IMR-90 (cell line): ENCODE data around the gene THAP5. TPM values are rescaled to one million over a fixed set of nuclear protein-coding genes. Genes with fewer than 3 reads are reported as not detected.

Source experiments
- ATAC-seq: fragments of 200-7000 bp; cut with Tn5 transposase; 2 replicates; pipeline ENCODE4 v1.9.1; 2020; ENCODE audit warnings: low read depth, mild to moderate bottlenecking, moderate library complexity
- BruUV-seq: library from RNA; stranded (reverse); fragments of 400-500 nt; replicated peaks from 2 replicates; lab custom pipeline; 2021; lab: Mats Ljungman, UMichigan
- CTCF ChIA-PET: fragments of 300-600 bp; formaldehyde crosslinking; extraction: SDS; loops from one replicate; lab custom pipeline; 2021; ENCODE audit warnings: antibody characterized with exemption; lab: Yijun Ruan, JAX
- POLR2A ChIA-PET: fragments of 300-600 bp; sonication (Branson Sonifier 250); formaldehyde crosslinking; loops from one replicate; lab custom pipeline; 2022; ENCODE audit warnings: antibody characterized with exemption; ENCODE audit not compliant: unreplicated experiment; lab: Charles Lee
- DNase-seq: peaks from one replicate; pipeline ENCODE4 v3.0.0; 2013
- H2AFZ ChIP-seq: replicated peaks from 2 replicates; pipeline ENCODE3; 2013; ENCODE audit warnings: low read length, mild to moderate bottlenecking; ENCODE audit not compliant: poor library complexity
- H2AK5ac ChIP-seq: 2 replicates; pipeline ENCODE4 v1.6.1; 2013; ENCODE audit warnings: low read depth, low read length, inconsistent platforms
- H2AK9ac ChIP-seq: replicated peaks from 2 replicates; pipeline ENCODE3; 2013; ENCODE audit warnings: mild to moderate bottlenecking, low read depth, low read length, moderate library complexity; ENCODE audit not compliant: poor library complexity
- H2BK120ac ChIP-seq: 2 replicates; pipeline ENCODE4 v1.6.1; 2013; ENCODE audit warnings: low read depth, low read length, inconsistent platforms
- H2BK15ac ChIP-seq: 3 replicates; pipeline ENCODE4 v1.6.1; 2013; ENCODE audit warnings: low read depth, low read length, inconsistent platforms
- H2BK20ac ChIP-seq: 2 replicates; pipeline ENCODE4 v1.6.1; 2013; ENCODE audit warnings: low read depth, mild to moderate bottlenecking, inconsistent platforms, low read length, moderate library complexity
- H2BK5ac ChIP-seq: 2 replicates; pipeline ENCODE4 v1.6.1; 2013; ENCODE audit warnings: mild to moderate bottlenecking, low read depth, low read length, inconsistent platforms; ENCODE audit not compliant: poor library complexity, severe bottlenecking
- H3K14ac ChIP-seq: replicated peaks from 2 replicates; pipeline ENCODE4 v1.6.1; 2013; ENCODE audit warnings: low read depth, low read length, inconsistent platforms
- H3K18ac ChIP-seq: 2 replicates; pipeline ENCODE4 v1.6.1; 2013; ENCODE audit warnings: low read depth, low read length, control low read depth
- H3K23ac ChIP-seq: 2 replicates; pipeline ENCODE4 v1.6.1; 2013; ENCODE audit warnings: low read depth, low read length, inconsistent platforms
- H3K27ac ChIP-seq: 2 replicates; pipeline ENCODE4 v1.5.1; 2013; ENCODE audit warnings: mild to moderate bottlenecking, control low read depth, low read length; ENCODE audit not compliant: insufficient read depth
- H3K27me3 ChIP-seq: 2 replicates; pipeline ENCODE4 v1.6.1; 2013; ENCODE audit warnings: low read length; ENCODE audit not compliant: control insufficient read depth, insufficient read depth
- H3K36me3 ChIP-seq: 2 replicates; pipeline ENCODE4 v1.6.1; 2013; ENCODE audit warnings: low read length, mixed read lengths; ENCODE audit not compliant: control insufficient read depth, insufficient read depth
- H3K4ac ChIP-seq: 2 replicates; pipeline ENCODE4 v1.6.1; 2013; ENCODE audit warnings: low read depth, low read length, inconsistent platforms
- H3K4me1 ChIP-seq: 2 replicates; pipeline ENCODE4 v1.6.1; 2013; ENCODE audit warnings: low read length, mixed read lengths; ENCODE audit not compliant: control insufficient read depth, insufficient read depth
- H3K4me2 ChIP-seq: 2 replicates; pipeline ENCODE4 v1.6.1; 2013; ENCODE audit warnings: low read depth, mild to moderate bottlenecking, control low read depth, low read length, moderate library complexity
- H3K4me3 ChIP-seq: 2 replicates; pipeline ENCODE4 v1.5.1; 2013; ENCODE audit warnings: low read depth, mild to moderate bottlenecking, control low read depth, low read length, moderate library complexity; ENCODE audit not compliant: insufficient read depth
- H3K56ac ChIP-seq: 2 replicates; pipeline ENCODE4 v1.6.1; 2013; ENCODE audit warnings: low read length, inconsistent platforms; ENCODE audit not compliant: insufficient read depth; ENCODE audit errors: extremely low read depth
- H3K79me1 ChIP-seq, 2 experiments: 2 replicates each; pipeline ENCODE4 v1.6.1; 2013; ENCODE audit warnings: low read length in 2 of 2, inconsistent platforms in 1 of 2, low read depth in 1 of 2
- H3K9ac ChIP-seq: 2 replicates; pipeline ENCODE4 v1.6.1; 2013; ENCODE audit warnings: low read depth, low read length, control low read depth
- H3K9me1 ChIP-seq: 2 replicates; pipeline ENCODE4 v1.6.1; 2013; ENCODE audit warnings: low read length, inconsistent platforms; ENCODE audit not compliant: insufficient read depth
- H3K9me3 ChIP-seq: 2 replicates; pipeline ENCODE4 v1.6.1; 2013; ENCODE audit warnings: low read length; ENCODE audit not compliant: control insufficient read depth, insufficient read depth
- H4K20me1 ChIP-seq: 2 replicates; pipeline ENCODE4 v1.6.1; 2013; ENCODE audit warnings: low read length, inconsistent platforms; ENCODE audit not compliant: insufficient read depth
- H4K5ac ChIP-seq: 2 replicates; pipeline ENCODE4 v1.6.1; 2013; ENCODE audit warnings: mild to moderate bottlenecking, low read depth, low read length, control low read depth
- H4K8ac ChIP-seq, 2 experiments: 2 replicates each; pipeline ENCODE4 v1.6.1; 2013; ENCODE audit warnings: low read depth in 2 of 2, low read length in 2 of 2, control low read depth in 1 of 2, inconsistent platforms in 1 of 2
- H4K91ac ChIP-seq: 2 replicates; pipeline ENCODE4 v1.6.1; 2013; ENCODE audit warnings: low read depth, low read length, inconsistent platforms; ENCODE audit not compliant: insufficient read depth
- CEBPB ChIP-seq: IDR thresholded peaks from 2 replicates; pipeline ENCODE4 v1.6.1; 2012; ENCODE audit warnings: low read depth, low read length, improper control_type of control experiment
- CHD1 ChIP-seq: IDR thresholded peaks from 2 replicates; pipeline ENCODE4 v1.6.1; 2012; ENCODE audit warnings: low read depth, low read length, improper control_type of control experiment
- CTCF ChIP-seq: conservative IDR thresholded peaks from 2 replicates; pipeline ENCODE4 v1.5.1; 2012; ENCODE audit warnings: mild to moderate bottlenecking, low read depth, low read length, improper control_type of control experiment
- ELK1 ChIP-seq: fragments of 150-350 bp; IDR thresholded peaks from 2 replicates; pipeline ENCODE4 v1.6.1; 2016; ENCODE audit warnings: low read depth, mild to moderate bottlenecking, low read length, moderate library complexity, borderline replicate concordance
- FOS ChIP-seq: fragments of 150-350 bp; IDR thresholded peaks from 2 replicates; pipeline ENCODE4 v1.6.1; 2016; ENCODE audit warnings: low read depth, low read length
- MAFK ChIP-seq: IDR thresholded peaks from 2 replicates; pipeline ENCODE4 v1.6.1; 2012; ENCODE audit warnings: low read depth, low read length, improper control_type of control experiment
- MAZ ChIP-seq: IDR thresholded peaks from 2 replicates; pipeline ENCODE4 v1.6.1; 2012; ENCODE audit warnings: low read depth, mild to moderate bottlenecking, low read length, improper control_type of control experiment, moderate library complexity, borderline replicate concordance
- MXI1 ChIP-seq: IDR thresholded peaks from 2 replicates; pipeline ENCODE4 v1.6.1; 2012; ENCODE audit warnings: low read depth, mild to moderate bottlenecking, low read length, moderate library complexity, borderline replicate concordance
- POLR2A ChIP-seq: IDR thresholded peaks from 2 replicates; pipeline ENCODE4 v1.6.1; 2012; ENCODE audit warnings: mild to moderate bottlenecking, low read depth, low read length
- RAD21 ChIP-seq: IDR thresholded peaks from 2 replicates; pipeline ENCODE4 v1.6.1; 2012; ENCODE audit warnings: low read length, improper control_type of control experiment
- RCOR1 ChIP-seq: IDR thresholded peaks from 2 replicates; pipeline ENCODE4 v1.6.1; 2012; ENCODE audit warnings: mild to moderate bottlenecking, low read length, improper control_type of control experiment; ENCODE audit not compliant: insufficient replicate concordance
- RFX5 ChIP-seq: IDR thresholded peaks from 2 replicates; pipeline ENCODE4 v1.8.0; 2012; ENCODE audit warnings: low read depth, mild to moderate bottlenecking, low read length, moderate library complexity
- USF2 ChIP-seq: fragments of 150-350 bp; IDR thresholded peaks from 2 replicates; pipeline ENCODE4 v1.6.1; 2017; ENCODE audit warnings: mild to moderate bottlenecking, antibody characterized with exemption, low read length, low read depth
- WGBS, 2 experiments: methylation state at CpG; one replicate each; pipeline versions ENCODE4 v1.1.5 to v1.1.7; 2013; ENCODE audit warnings: missing lambda C conversion rate in 2 of 2; ENCODE audit not compliant: insufficient read length in 1 of 2; ENCODE audit errors: extremely low coverage in 2 of 2; 5-methylcytosine and 5-hydroxymethylcytosine counted together
- dilution Hi-C: fragments of 300-500 bp; cut with HindIII; formaldehyde crosslinking; loops from one replicate; pipeline ENCODE4 v1.14.3; 2018; ENCODE audit warnings: low sequenced_read_pairs; ENCODE audit not compliant: unreplicated experiment
- in situ Hi-C: fragments of 300-500 bp; cut with MboI; formaldehyde crosslinking; loops from 3 replicates; pipeline ENCODE4 v1.14.3; 2019; ENCODE audit warnings: low sequenced_read_pairs, inconsistent platforms, mixed read lengths
- intact Hi-C: fragments of 100-400 bp; cut with micrococcal nuclease; formaldehyde crosslinking; loops from 2 replicates; pipeline ENCODE4 v1.10.0; 2022
- polyA plus RNA-seq, 3 experiments: library from polyadenylated mRNA; depleted of rRNA; stranded (reverse); fragments of >200 nt; gene quantifications; 2 replicates each; pipeline ENCODE4 v1.2.3, GENCODE V29; 2012; ENCODE audit warnings: low replicate concordance in 1 of 3
- total RNA-seq: library from RNA; depleted of rRNA; stranded (reverse); fragments of >200 nt; gene quantifications from 2 replicates; pipeline ENCODE4 v1.2.3, GENCODE V29; 2012

THAP5 gene
- total and polyA plus RNA-seq, 2 of the 4 experiments (the other 2 are of a cell fraction): 6.7 to 23.7 TPM

- POLR2A ChIA-PET: no interaction called here
- no peak for ATAC-seq
- Histone ChIP-seq H2BK20ac (no peak overlapping the region), H2AFZ (no peak overlapping the region), H3K14ac (no peak overlapping the region), H4K91ac (no peak overlapping the region), H3K9me3 (no peaks in the 10 kb centered on the region), H3K9ac (no peak overlapping the region), H3K4ac (no peak overlapping the region), H2BK15ac (no peak overlapping the region), H3K18ac (no peak overlapping the region), H2AK5ac (no peak overlapping the region), H3K23ac (no peak overlapping the region; the same call in 1 of the 2 replicates), H3K56ac (no peak overlapping the region), H3K4me1 (peaks cover 4% of the 10 kb centered on the region; the same call in 1 of the 2 replicates), H4K5ac (no peak overlapping the region), H4K20me1 (peaks cover 6% of the 10 kb centered on the region; the same call in 1 of the 2 replicates), H3K79me1 (peaks cover 0 to 16% of the 10 kb centered on the region in 2 experiments; a peak in 2 of 4 replicates), H2BK120ac (no peak overlapping the region), H3K27ac (no peak overlapping the region), H3K4me2 (no peak overlapping the region), H3K9me1 (no peaks in the 10 kb centered on the region), H2BK5ac (no peak overlapping the region), H3K4me3 (no peak overlapping the region), H3K27me3 (no peaks in the 10 kb centered on the region), H2AK9ac (no peak overlapping the region), H4K8ac (no peak overlapping the region), H3K36me3 (no peaks in the 10 kb centered on the region)
- no TSS peak for BruUV-seq
- in situ Hi-C loops: loop anchor here (5.0 kb wide), 1 partner anchor 44 kb away; no protein-coding TSS in a partner anchor
- intact Hi-C loops: no loop called here
- WGBS, 2 experiments: 98% methylated on average over 4 of the region's 6 CpGs; no CpG with 5 or more reads in 1 of the 2 experiments
- CTCF ChIA-PET: no interaction called here
- TF ChIP-seq FOS (no peak), RFX5 (no peak), RAD21 (no peak), CHD1 (no peak), MAZ (no peak), MAFK (no peak), CTCF (no peak), ELK1 (no peak), RCOR1 (no peak), USF2 (no peak), MXI1 (no peak), POLR2A (no peak), CEBPB (no peak)
- dilution Hi-C loops: no loop called here
- DNase-seq: no peak
Observed at GRCh38 chr7:108528183-108528712, 41.3 kb downstream of the THAP5 start.
